NCI-H510A treated with DMSO at 0.1 percent for 48 hours (cell line): ENCODE data around the gene CIB4.

Source experiments
- DNase-seq: peaks from one replicate; lab custom pipeline; 2025; lab: John Stamatoyannopoulos, UW

The CIB4 gene

DNA sequence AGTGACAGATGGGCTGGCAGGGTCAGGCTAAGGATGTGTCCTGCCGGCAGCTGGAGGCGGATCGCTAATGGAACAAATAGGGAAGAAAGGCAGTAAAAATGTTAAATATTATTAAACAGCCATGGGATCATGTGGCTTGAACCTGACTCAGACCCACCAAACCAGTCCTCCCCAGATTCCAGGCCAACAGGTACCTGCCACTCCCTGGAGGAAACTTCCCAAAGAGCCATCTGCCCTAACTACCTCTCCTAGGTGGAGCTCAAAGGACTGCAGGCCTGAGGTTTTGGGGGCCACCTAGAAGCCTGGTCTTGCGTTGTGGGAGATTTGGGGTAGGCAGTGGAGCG lies 34.3 kb downstream of the CIB4 start:
- no peak for DNase-seq

- no peak for DNase-seq
Measured at GRCh38 chr2:26605999-26606846, 34.9 kb downstream of the CIB4 start.

GRCh38 chr2:26605195-26605998 lies 35.8 kb downstream of the CIB4 start:
- DNase-seq: peak; percentile 66

DNA sequence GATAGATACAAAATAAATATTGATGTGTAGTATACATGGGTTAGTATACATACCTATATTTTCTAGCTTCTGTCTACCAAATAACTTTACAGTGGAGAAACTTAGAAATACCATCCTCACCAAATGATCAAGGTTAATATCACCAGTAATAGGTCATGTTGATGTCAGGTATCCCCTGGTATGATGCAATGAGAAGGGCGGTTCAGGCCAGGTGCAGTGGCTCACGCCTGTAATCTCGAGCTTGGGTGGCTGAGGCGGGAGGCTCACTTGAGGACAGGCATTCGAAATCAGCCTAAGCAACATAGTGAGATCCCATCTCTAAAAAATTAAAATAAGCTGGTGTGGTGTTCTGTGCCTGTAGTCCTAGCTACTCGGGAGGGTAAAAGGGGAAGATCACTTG lies 38.6 kb downstream of the CIB4 start:
- no peak for DNase-seq

DNA sequence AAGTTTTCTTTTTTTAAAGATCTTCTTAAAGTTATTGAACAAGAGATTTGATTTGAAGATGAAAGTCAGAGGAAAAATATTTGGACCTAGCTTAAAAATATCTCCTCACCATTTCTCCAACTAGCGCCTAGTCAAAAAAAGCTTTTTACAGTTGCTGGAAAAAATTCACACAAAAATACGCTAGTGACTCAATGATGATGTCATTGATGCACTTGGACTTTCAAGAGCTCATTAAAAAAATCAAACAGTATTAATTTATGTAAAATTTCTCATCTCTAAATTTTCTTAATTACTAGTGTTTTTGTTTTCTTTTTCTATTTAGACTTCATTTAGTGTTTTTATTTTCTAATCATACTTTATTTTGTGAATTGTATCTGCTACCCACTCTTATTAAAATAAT lies 41.8 kb downstream of the CIB4 start:
- DNase-seq: no peak

DNA sequence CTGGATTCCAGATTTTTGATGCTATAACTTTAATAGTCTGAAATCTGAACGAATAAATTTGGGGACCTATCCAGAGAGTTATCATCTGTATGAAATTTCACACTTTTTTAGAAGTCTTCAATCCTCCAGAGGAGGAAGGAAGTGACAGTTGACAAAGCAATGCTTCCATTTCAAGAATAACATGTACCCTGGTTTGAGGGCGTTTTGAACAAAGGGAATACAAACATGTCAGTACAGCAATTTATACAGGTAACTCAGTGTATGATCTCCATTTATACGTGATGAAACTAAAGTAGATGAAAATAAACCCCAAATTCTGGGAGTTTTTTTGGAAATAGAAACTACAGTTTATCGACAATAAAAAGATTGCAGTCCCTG lies 42.2 kb downstream of the CIB4 start:
- DNase-seq: no peak

DNA sequence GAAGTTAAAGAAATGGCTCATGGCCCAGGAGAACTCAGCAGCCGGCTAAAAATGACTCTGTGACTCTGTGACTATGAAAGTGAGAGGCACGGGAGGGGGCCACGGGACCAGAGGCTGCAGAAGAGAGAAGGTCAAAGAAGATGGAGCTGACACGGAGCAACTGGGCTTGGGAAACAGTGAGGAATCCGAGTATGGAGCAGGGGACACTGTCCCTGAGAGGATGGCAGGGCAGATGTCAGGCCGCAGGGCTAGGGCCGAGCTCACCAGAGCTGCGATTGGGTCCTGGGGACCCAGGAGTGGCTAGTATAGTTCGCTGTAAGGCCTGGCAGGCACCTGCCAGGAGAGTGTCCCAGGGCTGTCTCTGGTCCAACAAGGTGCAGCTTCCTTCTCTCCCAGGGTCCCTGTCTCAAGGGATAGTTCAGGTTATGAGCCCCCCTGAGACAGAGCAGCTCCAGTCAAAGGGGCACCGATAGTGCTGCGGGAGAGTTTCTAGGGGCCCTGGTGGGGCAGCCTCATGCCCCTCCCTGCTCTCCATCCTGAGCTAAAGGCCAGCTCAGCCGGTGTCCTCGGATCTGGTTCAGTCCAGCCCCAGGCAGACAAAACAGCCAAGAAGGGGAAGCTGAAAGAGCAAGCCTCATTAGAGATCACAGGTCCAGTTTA lies 42.7 kb downstream of the CIB4 start:
- no peak for DNase-seq

- no peak for DNase-seq
Measured at GRCh38 chr2:26597197-26597596, 44.0 kb downstream of the CIB4 start.

- no peak for DNase-seq
Measured at GRCh38 chr2:26595146-26595545, 46.0 kb downstream of the CIB4 start.

DNA sequence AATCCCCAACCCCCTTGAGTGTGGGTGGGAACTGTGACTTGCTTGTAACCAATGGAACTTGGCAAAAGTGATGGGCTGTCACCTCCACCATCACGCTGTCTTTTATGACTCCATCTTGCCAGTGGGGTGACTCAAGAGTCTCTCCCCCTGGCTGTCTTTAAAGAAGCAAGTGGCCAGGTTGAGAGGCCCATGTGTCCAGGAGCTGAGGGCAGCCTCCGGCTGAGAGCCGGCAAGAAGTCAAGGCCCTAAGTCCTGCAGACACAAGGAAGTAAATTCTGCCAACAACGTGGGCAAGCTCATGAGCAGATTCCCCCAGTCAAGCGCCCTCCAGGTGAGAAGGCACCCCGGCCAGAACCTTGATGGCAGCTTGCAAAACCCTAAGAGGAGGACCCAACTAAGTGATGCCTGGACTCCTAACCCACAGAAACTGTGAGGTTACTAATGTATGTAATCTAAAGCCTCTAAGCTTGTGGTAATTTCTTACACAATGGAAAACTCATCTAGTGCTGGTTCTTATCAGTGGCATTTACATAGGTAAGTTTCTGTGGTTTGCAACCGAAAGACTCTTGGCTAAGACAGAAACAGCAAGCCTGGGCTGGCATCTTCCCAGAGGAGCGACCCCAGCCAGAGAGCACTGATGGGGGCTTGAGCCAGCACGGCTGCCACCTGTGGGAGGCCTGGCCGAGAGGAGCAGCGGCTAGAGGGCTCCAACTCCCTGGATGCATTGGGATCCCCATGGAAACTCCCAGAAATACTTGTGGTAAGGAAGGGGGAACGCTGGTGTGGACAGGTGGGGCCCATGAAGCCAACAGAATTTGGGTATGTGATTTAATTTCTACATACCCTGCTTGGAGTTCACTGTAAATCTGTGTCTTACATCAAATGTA lies 49.3 kb downstream of the CIB4 start:
- DNase-seq: no peak

DNA sequence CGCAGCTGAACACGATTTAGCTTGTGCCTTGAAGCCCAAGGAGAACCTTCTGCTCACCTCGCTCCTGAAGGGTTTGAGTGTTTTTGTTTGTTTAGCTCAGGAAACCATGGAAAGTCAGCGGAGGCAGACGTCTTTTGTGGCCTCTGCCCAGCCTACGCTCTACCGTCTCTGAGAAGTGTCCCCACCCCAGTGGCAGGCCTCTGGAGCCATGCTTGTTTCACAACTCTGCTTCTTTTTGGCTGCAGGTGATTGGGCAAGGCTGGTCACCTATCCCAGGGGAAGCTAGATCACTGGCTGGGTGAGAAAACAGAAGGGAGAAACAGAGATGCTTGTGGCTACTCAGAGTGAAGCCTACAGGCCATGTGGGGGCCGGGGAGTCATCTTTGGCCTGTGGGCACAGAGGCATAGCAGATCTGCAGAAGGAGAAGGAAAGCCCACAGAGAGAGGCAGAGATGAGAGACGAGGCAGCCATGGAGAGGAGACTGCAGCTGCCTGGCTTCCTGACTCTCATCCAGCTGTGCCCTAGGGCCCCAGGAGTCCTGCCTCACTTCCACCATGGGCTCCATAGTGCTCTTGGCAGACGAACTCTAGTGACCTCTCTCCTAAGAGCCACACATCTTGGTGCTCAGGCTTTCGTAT lies 50.1 kb downstream of the CIB4 start:
- peak; percentile 15 for DNase-seq

DNA sequence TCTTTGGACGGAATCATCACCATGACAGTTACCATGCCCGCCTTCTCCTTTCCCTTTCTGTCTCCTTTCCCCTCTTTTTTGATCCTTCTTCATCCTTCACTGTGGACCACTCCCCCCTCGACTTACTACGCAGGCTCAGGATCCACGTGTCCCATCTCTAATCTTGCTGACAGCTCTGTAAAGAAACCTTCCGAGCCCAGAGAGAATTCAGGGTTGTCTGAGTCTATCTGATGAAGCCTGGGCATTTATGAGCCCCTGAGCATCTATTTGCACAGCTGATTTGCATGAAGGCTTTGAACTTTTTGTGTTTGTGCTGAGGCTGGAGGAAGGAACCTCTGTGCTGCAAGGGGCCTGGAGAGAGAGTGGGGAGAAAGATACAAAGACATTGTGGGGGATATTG lies 50.7 kb downstream of the CIB4 start:
- DNase-seq: no peak

DNA sequence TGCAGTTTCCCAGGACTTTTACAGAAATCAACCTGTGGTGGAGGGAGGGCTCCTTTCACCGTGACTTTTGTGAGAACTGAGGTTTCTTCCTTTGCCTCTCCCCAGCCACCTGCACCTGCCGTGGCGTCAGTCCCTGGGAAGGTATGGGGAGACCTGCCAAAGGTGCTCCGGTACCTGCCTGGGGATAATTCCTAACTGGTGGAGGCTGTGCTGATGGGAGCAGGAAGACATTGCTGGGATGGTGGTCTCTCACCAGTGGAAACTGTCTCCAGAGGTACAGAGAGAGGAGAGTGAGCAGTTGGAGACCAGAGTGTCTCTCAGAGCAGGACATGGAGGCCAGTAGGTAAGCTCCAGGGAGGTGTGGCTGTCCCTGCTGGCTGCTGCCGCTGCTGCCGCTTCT lies 52.6 kb downstream of the CIB4 start:
- no peak for DNase-seq

DNA sequence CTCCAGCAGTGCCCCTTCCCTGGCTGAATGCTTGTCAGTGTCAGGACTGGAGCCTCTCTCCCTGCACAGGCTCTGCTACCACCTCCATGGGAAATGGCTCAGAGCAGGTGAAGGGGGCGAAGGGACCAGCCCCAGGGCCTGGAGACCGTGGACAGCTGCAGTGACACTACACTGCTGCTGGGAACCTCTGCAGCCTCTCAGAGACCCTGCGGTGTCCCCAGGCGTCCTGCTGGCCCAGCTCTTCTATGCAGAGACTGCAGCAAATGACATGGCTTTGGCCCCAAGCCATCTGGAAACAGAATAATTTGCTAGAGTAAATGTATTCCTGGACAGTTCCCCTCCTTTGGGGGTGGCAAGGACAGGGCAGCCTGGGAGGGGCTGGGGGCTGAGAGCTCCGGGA lies 53.2 kb downstream of the CIB4 start:
- DNase-seq: no peak

DNA sequence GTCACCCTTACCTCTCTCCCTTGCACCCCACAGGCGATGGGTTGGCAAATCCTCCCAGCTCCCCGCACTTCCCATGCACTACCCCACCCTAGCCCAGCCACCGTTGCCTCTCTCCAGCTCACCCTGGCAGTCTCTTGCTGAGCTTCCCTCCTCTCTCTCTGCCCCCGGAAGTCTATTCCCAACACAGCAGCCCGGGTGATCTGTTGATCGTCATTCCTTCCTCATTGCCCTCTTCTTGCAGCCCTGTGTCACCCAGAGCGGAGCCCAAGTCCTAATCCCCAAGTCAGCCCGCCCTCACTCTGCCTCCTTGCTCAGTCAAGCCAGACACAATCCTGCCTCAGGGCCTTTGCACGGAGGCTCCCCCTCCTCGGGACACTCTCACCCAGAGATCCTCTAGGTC lies 55.2 kb downstream of the CIB4 start:
- DNase-seq: no peak

- no peak for DNase-seq
Measured at GRCh38 chr2:26585100-26585499, 56.1 kb downstream of the CIB4 start.

GRCh38 chr2:26584656-26585055 lies 56.5 kb downstream of the CIB4 start:
- DNase-seq: no peak

- DNase-seq: no peak
Measured at GRCh38 chr2:26584191-26584590, 57.0 kb downstream of the CIB4 start.

- DNase-seq: no peak
Measured at GRCh38 chr2:26583381-26583911, 57.7 kb downstream of the CIB4 start.

- DNase-seq: no peak
Measured at GRCh38 chr2:26582890-26583289, 58.3 kb downstream of the CIB4 start.
